Measurements from ENCODE around the gene NCEH1. TPM values are rescaled to one million over a fixed set of nuclear protein-coding genes. Genes with fewer than 3 reads are reported as not detected.

NCEH1 gene
- total RNA-seq, 1 donor from 2014 or later: 7.6 TPM

DNA sequence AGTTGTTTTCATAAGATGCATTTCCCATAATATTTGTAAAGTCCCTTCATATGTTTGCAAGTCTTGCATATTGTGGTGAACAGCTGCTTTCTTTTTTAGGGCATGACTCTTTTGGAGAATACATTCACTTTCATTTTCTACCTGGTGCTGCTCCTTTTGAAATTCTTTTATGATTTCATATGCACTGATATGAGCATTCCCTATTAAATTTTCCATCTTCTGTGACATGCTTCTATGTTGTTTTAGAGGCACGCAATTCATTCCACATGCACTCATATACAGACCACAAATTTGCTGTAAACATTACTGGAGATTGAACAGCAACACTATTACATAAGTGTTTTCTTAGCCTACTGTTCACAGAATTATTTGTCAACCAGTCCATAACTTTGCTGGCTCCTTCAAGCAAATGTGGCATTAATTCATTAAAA lies 94.8 kb downstream of the NCEH1 start:
- intact Hi-C loops (cut with micrococcal nuclease): no loop called here

DNA sequence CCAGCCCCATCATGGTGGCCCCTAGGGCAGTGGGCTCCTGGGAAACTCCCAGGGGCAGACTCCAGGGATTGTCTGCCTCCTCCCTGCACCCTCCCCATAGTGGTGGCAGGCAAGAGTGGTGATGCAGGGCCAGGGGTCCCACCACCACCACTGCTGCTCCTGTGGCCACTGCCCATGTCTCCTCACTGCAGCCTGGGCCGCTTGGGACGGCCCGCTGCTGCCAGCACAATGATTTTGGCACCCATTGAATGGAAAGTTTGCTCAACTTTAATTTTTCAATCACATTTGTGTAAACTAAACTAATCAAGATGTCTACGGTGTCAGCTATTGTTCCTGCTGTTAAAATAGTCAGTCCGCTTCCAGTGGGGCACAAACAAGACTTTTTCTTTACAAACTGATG lies 95.6 kb downstream of the NCEH1 start:
- intact Hi-C loops (cut with micrococcal nuclease): no loop called here

DNA sequence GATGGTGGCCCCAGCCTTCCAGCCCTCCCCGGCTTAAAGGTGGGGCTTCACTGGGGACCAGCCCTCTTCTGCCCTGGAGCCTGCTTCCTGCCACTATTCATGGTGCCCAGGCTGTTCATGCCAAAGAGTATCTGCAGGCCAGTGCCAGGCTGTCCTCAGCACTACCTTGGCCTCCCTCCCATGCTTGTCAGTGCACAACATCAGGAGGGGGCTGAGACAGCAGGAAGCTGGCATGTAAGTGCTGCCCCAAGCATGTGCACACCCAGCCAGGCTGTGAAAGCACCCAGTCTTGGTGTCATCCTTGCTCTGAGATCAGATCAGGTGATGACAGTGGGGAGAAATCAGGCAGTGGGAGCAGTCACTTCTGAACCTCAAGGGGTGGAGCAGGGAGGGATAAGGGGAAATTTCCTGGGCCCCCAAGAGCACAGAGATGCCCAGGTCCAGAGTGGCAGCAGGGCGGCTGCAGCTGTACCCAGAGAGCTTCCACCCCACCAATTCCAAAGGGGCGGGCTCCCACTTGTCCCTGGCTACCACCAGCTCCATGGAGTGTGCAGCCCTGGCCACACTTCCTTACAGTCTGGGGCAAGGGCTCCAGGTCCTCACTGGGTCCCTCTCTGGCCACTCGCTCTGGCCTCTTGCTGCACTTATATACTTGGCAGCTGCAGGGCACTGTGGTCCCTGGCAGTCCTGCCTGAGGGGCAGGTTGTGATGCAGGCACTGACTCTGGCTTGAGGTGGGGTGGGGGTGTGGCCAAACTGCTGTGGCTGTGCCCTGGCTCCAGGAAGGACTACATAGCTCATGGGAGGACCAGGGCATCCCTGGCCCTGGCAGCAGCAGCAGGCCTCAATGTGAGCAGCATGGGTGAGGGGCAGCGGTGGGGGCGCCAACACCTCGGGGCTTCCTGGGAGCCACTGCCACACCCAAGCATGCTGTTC lies 96.3 kb downstream of the NCEH1 start:
- intact Hi-C loops (cut with micrococcal nuclease): no loop called here

DNA sequence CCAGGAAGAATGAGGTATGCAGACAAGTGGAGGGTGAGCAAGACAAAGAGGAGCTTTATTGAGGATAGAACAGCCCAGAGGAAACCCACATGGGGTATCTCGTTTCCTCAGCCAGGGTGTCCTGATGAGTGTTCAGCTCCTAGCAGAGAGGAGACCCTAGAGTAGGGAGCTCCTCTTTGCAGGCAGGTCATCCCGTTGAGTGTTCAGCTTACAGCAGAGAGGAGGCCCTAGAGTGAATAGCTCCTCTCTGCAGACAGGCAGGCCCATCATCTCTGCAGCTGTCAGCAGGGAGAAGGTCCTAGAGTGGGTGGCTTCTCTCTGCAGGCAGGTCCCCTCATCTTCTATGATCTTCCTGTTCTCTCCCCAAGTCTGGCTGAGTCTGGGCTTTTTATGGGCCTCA lies 97.0 kb downstream of the NCEH1 start:
- intact Hi-C loops (cut with micrococcal nuclease): no loop called here

DNA sequence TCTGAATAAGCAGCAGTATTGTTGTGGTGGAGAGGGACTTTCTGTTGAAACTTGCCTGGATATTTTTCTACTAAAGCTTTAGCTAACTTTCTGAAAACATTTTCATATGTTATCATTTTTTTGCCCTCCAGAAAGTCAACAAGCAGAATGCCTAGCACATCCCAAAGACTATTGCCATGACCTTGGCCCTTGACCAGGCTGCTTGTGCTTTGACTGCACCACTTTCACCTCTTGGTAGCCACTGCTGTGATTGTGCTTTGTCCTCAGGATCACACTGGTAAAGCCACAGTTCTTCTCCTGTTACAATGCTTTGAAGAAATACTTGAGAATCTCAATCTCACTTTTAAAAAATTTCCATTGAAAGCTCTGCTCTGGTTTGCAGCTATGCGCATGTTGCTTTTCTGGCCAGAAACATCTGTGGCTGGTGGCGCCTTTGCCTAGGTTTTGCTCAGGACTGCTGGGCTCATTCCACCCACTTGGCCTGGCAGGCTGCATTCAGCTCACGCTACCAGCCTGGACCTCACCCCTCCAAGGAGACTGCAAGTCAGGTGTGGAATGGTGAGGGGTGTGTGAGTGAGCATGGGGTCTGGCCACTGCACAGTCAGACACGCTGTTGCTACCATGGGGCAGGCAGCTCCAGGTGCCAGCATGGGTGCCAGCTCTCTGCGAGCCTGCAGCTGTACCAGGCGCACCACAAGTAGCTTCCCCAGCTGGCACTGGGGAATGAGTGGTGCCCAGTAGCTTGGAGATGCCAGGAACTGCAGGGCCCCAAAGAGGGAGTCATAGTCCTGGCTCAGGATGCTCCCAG lies 97.8 kb downstream of the NCEH1 start:
- intact Hi-C loops (cut with micrococcal nuclease): no loop called here

DNA sequence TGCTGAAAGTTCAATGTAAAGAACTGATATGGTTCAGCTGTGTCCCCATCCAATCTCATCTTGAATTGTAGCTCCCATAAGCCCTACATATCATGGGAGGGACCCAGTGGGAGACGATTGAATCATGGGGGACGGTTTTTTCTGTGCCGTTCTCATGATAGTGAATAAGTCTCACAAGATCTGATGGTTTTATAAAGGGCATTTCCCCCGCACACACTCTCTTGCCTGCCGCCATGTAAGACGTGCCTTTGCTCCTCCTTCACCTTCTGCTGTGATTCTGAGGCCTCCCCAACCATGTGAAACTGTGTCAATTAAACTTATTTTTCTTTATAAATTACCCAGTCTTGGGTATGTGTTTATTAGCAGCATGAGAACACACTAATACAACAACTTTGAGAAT lies 101.1 kb downstream of the NCEH1 start:
- intact Hi-C loops (cut with micrococcal nuclease): no loop called here

DNA sequence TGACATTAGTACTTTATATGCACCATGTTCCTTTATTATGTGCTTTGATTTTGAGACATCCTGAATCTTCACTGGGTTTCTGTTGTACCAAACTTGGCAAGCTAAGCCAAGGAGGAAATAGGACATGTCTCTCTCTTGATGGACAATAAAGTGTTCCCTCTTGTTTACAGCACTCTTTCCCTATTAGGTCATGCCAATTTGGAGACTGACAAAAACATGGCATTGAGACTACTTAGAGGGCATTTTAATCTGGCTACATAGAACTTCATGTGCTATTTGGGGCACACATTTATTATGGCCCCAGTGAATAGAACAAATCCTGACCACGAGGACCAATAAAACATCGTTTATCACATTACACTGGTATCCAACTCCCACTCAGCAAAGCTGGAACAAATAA lies 102.3 kb downstream of the NCEH1 start:
- intact Hi-C loops (cut with micrococcal nuclease): no loop called here

DNA sequence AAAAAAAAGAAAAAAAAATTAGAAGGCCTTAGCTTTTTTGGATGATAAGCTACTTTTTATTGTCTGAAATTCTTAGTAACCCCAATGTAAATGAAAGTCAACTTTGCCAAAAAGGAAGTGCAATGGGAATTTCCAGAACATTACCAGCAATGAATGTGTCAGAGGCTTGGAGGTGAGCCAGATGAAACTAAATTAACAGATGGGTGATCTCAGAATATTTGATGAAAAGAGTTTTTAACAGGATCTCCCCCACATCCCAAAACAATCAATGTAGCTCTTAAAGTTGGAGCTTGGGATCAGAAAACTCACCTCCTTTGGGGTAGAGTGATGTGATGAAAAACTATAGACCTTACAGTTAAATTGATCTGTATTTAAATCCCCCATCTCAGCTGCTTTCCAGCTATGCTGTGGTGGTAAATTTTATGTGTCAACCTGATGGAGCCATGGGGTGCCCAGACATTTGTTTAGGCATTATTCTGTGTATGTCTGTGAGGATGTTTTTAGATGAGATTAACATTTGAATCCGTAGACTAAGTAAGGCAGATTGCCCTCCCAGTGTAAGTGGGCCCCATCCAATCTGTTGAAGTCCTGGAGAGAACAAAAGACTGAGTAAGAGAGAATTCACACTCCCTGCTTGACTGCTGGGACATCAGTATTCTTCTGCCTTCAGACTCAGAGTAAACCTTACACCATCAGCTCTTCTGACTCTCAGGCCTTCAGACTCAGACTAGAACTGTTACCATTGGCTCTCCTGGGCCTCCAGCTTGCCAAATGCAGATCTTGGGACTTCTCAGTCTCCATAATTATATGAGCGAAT lies 103.4 kb downstream of the NCEH1 start:
- intact Hi-C loops (cut with micrococcal nuclease): no loop called here

DNA sequence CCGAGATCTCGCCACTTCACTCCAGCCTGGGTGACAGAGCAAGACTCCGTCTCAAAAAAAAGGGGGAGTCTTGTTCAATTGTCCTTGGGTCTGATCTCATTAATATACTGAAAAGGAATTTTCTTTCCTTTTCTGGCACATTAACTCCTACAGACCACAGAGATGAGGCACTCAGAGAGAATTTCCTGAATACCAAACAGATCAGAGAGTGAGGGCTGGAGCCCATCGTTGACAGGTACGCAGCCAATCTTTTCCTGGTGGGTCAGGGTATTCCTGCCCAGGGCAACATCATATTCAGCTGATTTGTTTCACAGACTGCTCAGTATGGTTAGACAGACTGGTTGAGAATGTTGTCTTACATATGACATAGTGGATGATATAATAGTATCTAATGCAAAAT lies 104.8 kb downstream of the NCEH1 start:
- intact Hi-C loops (cut with micrococcal nuclease): no loop called here

DNA sequence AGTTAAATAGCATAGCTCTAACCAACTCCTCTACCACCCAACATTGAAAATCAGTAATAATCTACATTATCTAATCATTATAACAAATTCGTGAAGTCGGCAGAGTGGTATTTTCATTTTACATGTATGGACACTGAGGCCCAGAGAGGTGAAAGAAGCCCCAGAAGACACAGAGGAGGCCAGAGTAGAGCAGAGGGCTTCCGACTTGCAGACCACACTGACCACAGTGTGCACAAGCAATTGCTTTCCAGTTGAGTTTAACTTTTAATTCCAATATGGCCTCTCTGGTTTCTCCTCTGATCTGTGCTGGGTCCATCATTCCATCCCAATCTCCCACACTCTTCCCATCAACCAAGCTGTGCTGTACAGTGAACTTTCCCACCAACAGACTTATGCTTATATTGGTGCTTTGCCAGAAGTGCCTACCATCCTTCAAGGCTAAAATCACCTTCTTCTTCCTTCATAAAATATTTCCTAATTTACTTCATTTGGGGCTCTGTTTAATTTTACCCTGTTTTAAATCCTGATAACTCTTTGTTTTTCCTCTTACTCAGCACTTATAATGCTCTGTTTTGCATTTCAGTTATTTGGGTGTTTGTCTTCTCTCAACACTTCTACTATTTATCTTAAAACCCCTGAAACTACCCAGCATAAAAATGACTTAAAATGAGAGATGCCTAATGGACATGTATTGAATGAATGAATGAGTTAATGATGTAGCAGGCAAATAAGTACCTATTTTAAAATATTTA lies 105.8 kb downstream of the NCEH1 start:
- intact Hi-C loops (cut with micrococcal nuclease): no loop called here

DNA sequence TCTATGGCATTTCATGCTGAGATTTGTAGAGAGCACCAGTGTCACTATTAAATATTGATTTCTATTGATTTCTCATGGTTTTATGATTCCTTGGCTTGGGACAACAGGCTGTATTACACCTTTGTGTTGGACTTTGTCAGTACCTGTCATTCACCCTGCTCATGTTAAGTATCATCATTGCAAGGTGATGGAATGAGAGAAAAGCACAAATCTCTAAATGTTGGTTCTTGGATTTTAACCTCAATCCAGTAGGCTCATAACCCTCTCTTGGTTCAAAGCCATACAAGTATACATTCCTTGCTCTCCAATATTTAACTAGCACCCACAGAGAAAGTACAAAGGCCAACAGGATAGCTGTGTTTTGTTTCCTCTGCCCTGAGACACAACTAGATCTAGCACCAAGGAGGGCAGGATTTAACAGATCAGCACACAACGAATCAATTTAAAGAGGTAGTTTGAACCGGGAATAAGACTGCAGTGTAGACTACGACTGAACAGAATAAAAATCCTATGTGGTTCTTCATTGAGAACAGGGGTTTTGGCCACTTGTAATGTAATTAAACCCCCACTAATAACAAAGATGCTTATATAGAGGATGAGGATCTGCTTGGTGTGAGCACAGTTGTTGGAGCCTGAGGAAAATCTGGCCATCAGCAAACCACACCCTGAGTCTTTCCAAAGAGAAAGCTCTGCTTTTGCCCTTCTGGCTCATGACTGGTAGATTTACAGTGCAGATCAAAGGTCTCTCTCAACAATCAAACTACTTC lies 109.6 kb downstream of the NCEH1 start:
- intact Hi-C loops (cut with micrococcal nuclease): no loop called here

DNA sequence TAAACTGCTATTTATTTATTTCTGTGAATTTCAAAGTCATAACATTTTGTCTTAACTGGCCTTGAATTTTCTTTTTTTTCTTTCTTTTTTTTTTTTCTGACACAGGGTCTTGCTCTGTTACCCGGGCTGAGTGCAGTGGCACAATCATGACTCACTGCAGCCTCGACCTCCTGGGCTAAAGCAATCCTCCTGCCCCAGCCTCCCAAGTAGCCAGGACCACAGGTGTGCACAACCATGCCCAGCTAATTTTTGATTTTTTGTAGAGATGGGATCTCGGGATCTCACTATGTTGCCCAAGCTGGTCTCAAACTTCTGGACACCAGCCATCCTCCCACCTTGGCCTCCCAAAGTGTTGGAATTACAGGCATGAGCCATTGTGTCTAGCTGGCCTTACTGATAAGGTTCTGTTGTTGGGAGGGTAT lies 110.2 kb downstream of the NCEH1 start:
- intact Hi-C loops (cut with micrococcal nuclease): no loop called here

DNA sequence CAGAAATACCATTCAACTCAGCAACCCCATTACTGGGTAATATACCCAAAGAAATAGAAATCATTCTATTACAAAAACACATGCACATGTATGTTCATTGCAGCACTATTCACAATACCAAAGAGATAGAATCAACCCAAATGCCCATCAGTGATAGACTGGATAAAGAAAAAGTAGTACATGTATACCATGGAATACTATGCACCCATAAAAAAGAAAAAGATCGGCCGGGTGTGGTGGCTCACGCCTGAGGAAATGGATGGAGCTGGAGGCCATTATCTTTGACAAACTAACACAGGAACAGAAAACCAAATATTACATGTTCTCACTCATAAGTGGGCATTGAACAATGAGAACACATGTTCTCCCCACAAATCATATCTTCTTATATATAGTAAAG lies 112.0 kb downstream of the NCEH1 start:
- intact Hi-C loops (cut with micrococcal nuclease): loop anchor here (10.0 kb wide), 2 partner anchors 494 to 1344 kb away; no protein-coding TSS in a partner anchor

DNA sequence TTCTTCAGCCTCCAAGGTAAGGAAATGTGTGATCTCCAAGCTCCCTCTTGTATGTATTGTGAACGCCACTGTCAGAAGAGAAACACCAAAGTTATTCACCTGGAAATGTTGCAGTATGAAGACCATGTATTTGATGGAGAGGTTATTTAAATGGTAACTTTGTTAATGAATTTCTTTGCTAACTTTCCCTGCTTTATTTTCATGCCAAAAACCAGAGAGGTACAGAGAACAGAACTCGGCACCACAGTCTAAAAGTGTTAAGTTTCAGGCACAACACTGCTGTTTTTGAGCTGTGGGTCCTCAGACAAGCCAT lies 114.5 kb downstream of the NCEH1 start:
- intact Hi-C loops (cut with micrococcal nuclease): loop anchor here (1.0 to 10.0 kb wide), 8 partner anchors 26 to 1342 kb away; partner anchors contain the start of gene TNFSF10

DNA sequence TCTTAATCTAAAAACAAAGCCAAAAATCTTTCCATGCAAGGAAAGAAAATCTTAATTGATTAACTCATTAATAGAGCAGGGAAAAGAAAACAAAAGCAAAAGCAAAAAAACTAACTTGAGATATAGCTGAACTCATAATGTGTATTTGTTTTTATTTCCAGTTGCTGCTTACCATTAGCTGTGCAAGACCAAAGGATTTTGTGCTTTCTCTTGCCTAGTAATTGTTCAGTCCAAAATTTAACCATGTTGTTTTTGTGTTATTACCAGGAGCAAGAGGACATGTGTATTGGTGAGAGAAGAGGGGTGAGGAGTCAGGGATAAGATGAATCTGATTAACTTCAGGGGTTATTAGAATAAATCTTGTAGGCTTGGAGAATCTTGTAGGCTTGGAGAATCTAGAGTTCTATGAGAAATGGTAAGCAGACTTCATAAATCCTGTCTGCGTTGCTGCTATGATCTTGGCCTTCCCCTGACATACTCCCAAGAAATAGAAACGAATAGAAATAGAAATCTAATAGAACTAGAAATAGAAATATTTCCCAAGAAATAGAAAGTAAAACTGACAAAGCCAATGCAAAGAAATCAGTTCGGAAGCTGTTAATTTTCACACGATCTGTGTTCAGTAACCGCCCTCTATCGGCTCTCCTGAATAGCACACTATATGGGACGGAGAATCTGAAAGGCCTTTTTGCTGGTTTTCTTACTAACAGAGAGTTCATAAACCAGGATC lies 115.0 kb downstream of the NCEH1 start:
- intact Hi-C loops (cut with micrococcal nuclease): loop anchor here (1.0 to 10.0 kb wide), 8 partner anchors 27 to 1341 kb away; partner anchors contain the start of gene TNFSF10

DNA sequence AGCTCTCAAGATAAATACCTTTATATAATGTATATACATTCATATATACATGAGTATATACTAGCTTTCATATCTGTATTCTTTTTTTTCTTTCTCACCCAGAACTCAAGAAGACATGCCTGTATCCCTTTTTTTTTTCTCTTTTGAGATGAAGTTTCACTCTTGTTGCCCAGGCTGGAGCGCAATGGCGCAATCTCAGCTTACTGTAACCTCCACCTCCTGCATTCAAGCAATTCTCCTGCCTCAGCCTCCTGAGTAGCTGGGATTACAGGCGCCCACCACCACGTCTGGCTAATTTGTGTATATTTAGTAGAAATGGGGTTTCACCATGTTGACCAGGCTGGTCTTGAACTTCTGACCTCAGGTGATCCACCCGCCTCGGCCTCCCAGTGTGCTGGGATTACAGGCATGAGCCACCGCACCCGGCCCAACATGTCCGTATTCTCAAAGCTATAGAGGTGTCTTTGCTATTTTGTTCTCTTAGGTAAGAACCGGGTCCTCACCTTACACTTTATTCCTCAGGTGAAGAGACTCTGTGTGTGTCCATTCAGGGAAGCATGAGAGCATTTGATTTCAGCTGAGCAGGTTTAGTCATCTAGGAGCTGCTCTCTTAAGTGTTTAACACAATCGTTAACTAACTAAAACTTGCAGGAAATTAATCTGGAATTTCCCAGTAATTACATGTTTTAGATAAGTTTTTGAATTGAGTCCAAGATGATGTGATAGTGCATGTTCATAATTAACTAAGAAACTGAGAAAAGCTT lies 115.8 kb downstream of the NCEH1 start:
- intact Hi-C loops (cut with micrococcal nuclease): loop anchor here (10.0 kb wide), 2 partner anchors 490 to 1340 kb away; no protein-coding TSS in a partner anchor

DNA sequence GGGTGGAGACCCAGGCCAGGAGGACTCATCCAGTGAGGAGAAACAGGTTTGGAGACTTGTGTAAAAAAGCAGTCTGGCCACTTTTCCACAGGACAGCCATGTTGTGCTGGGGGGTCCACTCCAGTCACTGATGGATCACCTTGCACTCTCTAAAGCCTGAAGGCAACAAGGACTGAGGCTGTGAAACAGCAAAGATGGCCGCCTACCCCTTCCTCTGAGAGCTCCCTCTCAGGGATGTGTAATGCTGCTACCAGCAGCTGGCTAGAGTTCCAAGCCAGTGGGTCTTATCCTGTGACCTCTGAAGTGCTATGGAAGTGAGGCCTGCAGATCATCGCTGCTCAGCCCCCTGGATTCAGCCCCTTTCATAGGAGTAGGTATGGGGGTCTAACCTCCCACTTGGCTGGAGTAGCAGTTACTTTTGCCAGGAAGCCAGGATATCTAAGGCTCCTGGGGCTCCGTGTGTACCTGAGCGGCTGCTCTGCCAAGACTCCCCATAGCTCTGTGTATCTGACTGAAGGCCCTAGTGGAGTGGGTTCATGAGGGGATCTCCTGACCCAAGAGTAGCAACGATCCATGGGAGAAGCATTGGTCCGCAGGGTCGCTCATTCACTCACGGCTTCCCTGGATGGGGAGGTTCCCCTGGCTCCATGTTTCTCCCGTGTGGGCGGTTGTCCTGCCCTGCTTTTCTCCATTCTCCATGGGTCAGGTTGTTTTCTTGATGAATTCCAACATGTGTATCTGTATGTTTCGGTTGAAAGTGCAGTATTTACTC lies 117.8 kb downstream of the NCEH1 start:
- intact Hi-C loops (cut with micrococcal nuclease): loop anchor here (1.0 to 10.0 kb wide), 9 partner anchors 13 to 1338 kb away; partner anchors contain the start of genes ECT2 and TNFSF10

Measured in T-helper 2 cell treated with Interferon-gamma antibody and Interleukin-4, amounts not matched to agents 100 ng/mL and 5 ng/mL, for 36 hours (primary cell).